Trophoblast cell (in vitro differentiated cells and primary cell): ENCODE data around the gene STAMBPL1.

Source experiments
- DNase-seq, 2 donors: peaks; one replicate each; pipeline ENCODE4 v3.0.0-alpha.2; 2016
- H2AFZ ChIP-seq: 2 replicates; pipeline ENCODE4 v1.6.1; 2013; ENCODE audit warnings: low read length, moderate library complexity, mild to moderate bottlenecking; ENCODE audit not compliant: insufficient read depth, poor library complexity
- H2AK5ac ChIP-seq: 2 replicates; pipeline ENCODE4 v1.6.1; 2013; ENCODE audit warnings: mild to moderate bottlenecking, low read length
- H2BK120ac ChIP-seq: 2 replicates; pipeline ENCODE4 v1.6.1; 2013; ENCODE audit warnings: low read length, mild to moderate bottlenecking, moderate library complexity; ENCODE audit not compliant: insufficient read depth, poor library complexity
- H2BK12ac ChIP-seq: 2 replicates; pipeline ENCODE4 v1.6.1; 2013; ENCODE audit warnings: mild to moderate bottlenecking, low read length, moderate library complexity
- H2BK5ac ChIP-seq: 2 replicates; pipeline ENCODE4 v1.6.1; 2013; ENCODE audit warnings: low read length, low read depth, moderate library complexity, mild to moderate bottlenecking; ENCODE audit not compliant: poor library complexity
- H3K14ac ChIP-seq: 2 replicates; pipeline ENCODE4 v1.6.1; 2013; ENCODE audit warnings: mild to moderate bottlenecking, low read length
- H3K18ac ChIP-seq: 2 replicates; pipeline ENCODE4 v1.6.1; 2013; ENCODE audit warnings: mild to moderate bottlenecking, low read length
- H3K23ac ChIP-seq: 2 replicates; pipeline ENCODE4 v1.6.1; 2013; ENCODE audit warnings: low read length
- H3K27ac ChIP-seq: 2 replicates; pipeline ENCODE4 v1.5.1; 2013; ENCODE audit warnings: low read depth, mild to moderate bottlenecking, inconsistent platforms, low read length, moderate library complexity
- H3K27me3 ChIP-seq: 2 replicates; pipeline ENCODE4 v1.6.1; 2013; ENCODE audit warnings: inconsistent platforms, mild to moderate bottlenecking, low read length, moderate library complexity; ENCODE audit not compliant: insufficient read depth
- H3K36me3 ChIP-seq, 2 experiments: 1 replicate in 1 of 2; 2 replicates in 1 of 2; pipeline ENCODE4 v1.6.1; 2013; ENCODE audit warnings: low read length in 2 of 2, mild to moderate bottlenecking in 2 of 2, moderate library complexity in 1 of 2; ENCODE audit not compliant: insufficient read depth in 2 of 2, control insufficient read depth in 1 of 2
- H3K4ac ChIP-seq: 2 replicates; pipeline ENCODE4 v1.6.1; 2013; ENCODE audit warnings: low read depth, mild to moderate bottlenecking, low read length, moderate library complexity
- H3K4me1 ChIP-seq, 2 experiments: 1 replicate in 1 of 2; 2 replicates in 1 of 2; pipeline ENCODE4 v1.6.1; 2013; ENCODE audit warnings: low read length in 2 of 2, mild to moderate bottlenecking in 2 of 2, moderate library complexity in 1 of 2; ENCODE audit not compliant: insufficient read depth in 2 of 2, control insufficient read depth in 1 of 2
- H3K4me2 ChIP-seq: 2 replicates; pipeline ENCODE4 v1.6.1; 2013; ENCODE audit warnings: inconsistent platforms, mild to moderate bottlenecking, low read length, moderate library complexity
- H3K4me3 ChIP-seq: 2 replicates; pipeline ENCODE4 v1.5.1; 2013; ENCODE audit warnings: mild to moderate bottlenecking, low read depth, low read length, inconsistent platforms
- H3K79me1 ChIP-seq: one replicate; pipeline ENCODE4 v1.6.1; 2013; ENCODE audit warnings: low read length
- H3K79me2 ChIP-seq: 2 replicates; pipeline ENCODE4 v1.6.1; 2013; ENCODE audit warnings: low read length, mild to moderate bottlenecking; ENCODE audit not compliant: control insufficient read depth, insufficient read depth, poor library complexity
- H3K9ac ChIP-seq: 2 replicates; pipeline ENCODE4 v1.6.1; 2013; ENCODE audit warnings: mild to moderate bottlenecking, low read length
- H3K9me3 ChIP-seq: 2 replicates; pipeline ENCODE4 v1.6.1; 2013; ENCODE audit warnings: low read depth, mild to moderate bottlenecking, control low read depth, inconsistent platforms, low read length; ENCODE audit not compliant: insufficient read depth
- H4K12ac ChIP-seq: 2 replicates; pipeline ENCODE4 v1.6.1; 2013; ENCODE audit warnings: low read depth, mild to moderate bottlenecking, low read length, moderate library complexity
- H4K8ac ChIP-seq: 2 replicates; pipeline ENCODE4 v1.6.1; 2013; ENCODE audit warnings: low read depth, mild to moderate bottlenecking, low read length, moderate library complexity
- H4K91ac ChIP-seq: one replicate; pipeline ENCODE4 v1.6.1; 2013; ENCODE audit warnings: low read depth, mild to moderate bottlenecking, low read length, moderate library complexity
- WGBS: extraction: QIAGEN DNeasy Blood & Tissue Kit; methylation state at CpG from one replicate; pipeline ENCODE4 v1.1.7; 2013; ENCODE audit warnings: missing lambda C conversion rate; ENCODE audit not compliant: insufficient read length, insufficient coverage; ENCODE audit errors: extremely low coverage; 5-methylcytosine and 5-hydroxymethylcytosine counted together

The STAMBPL1 gene

DNA sequence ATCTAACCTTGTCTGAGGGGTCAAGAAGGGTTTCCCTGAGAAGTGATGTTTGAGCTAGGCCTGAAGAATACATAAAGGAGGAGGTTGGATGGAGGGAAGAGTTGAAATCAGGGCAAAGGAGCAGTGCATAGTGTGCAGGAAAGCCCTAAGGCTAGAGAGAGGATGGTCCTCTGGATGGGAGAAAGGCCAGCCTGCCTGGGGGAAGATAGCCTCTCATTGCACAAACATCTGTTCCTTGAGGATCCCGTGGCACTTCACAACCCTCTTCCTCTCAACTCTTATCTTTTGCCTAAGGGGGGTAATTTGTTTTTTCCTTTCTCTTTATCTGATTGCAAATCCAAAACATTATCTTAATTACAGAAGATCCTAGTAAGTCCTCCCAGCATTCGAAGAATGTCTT lies 35.7 kb downstream of the STAMBPL1 start:
- Histone ChIP-seq H4K8ac (no peak overlapping the region), H3K23ac (peak overlapping the region; percentile 61), H3K79me1 (no peaks in the 10 kb centered on the region), H3K79me2 (no peaks in the 10 kb centered on the region), H3K9me3 (no peaks in the 10 kb centered on the region), H2BK120ac (no peak overlapping the region), H3K27me3 (no peaks in the 10 kb centered on the region), H3K9ac (no peak overlapping the region), H3K4ac (no peak overlapping the region), H3K36me3 (no peaks in the 10 kb centered on the region), H3K27ac (no peak overlapping the region), H3K4me2 (no peak overlapping the region), H3K18ac (no peak overlapping the region), H2BK12ac (no peak overlapping the region), H2AFZ (no peak overlapping the region), H4K91ac (no peak overlapping the region), H3K14ac (no peak overlapping the region), H2AK5ac (no peak overlapping the region), H3K4me1 (peaks cover 0 to 5% of the 10 kb centered on the region in 2 experiments), H4K12ac (no peak overlapping the region), H3K4me3 (no peak overlapping the region), H2BK5ac (no peak overlapping the region)
- no CpG with 5 or more reads among the region's 2 CpGs for WGBS
- DNase-seq = peak; percentile 88 to 96

DNA sequence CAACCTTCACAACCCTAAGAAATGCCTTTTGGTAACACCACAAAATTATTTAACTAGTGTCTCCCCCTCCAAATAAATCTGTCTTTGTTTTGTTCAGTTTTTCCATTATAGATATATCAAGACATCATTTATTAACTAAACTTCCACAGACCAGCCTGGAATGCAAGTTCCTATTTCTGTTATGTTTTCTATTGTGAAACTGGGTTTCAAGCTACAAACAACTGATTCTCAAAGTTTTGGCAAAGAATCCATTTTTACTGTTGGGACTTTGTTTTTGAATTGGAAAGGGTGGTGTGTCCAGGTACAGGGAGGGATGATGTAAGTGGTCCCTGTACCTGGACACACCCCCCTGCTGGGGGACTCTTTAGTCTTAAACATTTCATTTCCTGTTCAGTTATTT lies 36.2 kb downstream of the STAMBPL1 start:
- no peak overlapping the region for H2BK12ac ChIP-seq
- H3K4me1 ChIP-seq = peaks cover 0 to 5% of the 10 kb centered on the region in 2 experiments
- no peak overlapping the region for H3K18ac ChIP-seq
- H2BK5ac ChIP-seq = no peak overlapping the region
- no peak overlapping the region for H2AK5ac ChIP-seq
- no peak overlapping the region for H4K91ac ChIP-seq
- H3K4me2 ChIP-seq = no peak overlapping the region
- H3K79me1 ChIP-seq = no peaks in the 10 kb centered on the region
- no peaks in the 10 kb centered on the region for H3K36me3 ChIP-seq
- no peaks in the 10 kb centered on the region for H3K27me3 ChIP-seq
- no peaks in the 10 kb centered on the region for H3K9me3 ChIP-seq
- H3K4me3 ChIP-seq = no peak overlapping the region
- H4K8ac ChIP-seq = no peak overlapping the region
- no peak overlapping the region for H4K12ac ChIP-seq
- no peak overlapping the region for H2AFZ ChIP-seq
- no peak overlapping the region for H3K4ac ChIP-seq
- no peaks in the 10 kb centered on the region for H3K79me2 ChIP-seq
- no peak overlapping the region for H3K23ac ChIP-seq
- no peak for DNase-seq
- H3K27ac ChIP-seq = no peak overlapping the region
- H2BK120ac ChIP-seq = no peak overlapping the region
- no peak overlapping the region for H3K9ac ChIP-seq
- no peak overlapping the region for H3K14ac ChIP-seq

DNA sequence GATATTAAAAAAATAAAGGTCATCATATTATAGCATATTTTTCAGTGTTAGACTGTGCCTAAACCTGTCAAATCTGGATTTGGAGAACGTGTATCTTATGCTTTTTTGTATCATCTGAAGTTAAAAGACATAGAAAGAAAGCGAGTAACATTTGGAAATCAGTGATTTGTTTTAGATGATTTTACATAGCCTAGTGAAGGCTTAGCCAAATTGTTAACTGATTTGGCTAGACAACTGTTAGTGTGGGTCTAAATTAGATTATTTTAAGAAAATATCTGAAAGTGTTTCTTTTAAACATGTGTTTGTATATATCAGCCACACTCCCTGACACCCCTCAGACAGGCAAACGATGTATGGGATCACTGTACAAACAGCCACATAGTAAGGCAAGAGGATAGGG lies 36.9 kb downstream of the STAMBPL1 start:
- H3K9ac ChIP-seq = no peak overlapping the region
- whole genome bisulfite sequencing = no CpG with 5 or more reads among the region's 3 CpGs

DNA sequence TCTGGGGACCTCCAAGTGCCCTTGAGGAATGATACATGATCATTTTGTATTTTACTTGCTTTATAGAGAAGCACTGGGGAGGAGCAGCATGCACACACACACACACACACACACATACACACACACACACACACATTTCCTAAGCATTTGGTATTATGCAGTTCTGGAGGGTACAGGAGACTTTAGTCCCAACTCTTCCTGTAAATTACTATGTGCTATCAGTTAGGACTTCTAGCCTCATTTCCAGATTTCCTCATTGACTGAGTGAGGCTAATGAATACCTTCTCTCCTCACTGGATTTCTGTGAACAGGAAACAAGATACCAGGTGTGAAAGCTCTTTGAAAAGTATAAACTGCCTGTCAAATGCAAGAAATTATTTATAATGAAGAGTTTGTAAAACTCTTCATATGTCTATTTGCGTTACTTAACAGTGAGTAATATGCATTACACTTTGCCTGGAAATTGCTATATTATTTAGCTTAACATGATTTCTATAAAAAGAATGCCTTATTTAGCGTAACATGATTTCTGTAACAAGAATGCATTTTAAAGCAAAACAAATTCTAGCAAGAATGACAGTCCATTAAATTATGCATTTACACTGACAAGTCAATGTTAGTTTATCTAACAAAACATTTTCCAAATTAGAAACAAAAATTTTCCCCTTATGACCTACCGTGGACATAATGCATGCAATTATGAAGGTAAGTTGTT lies 38.3 kb downstream of the STAMBPL1 start:
- H3K9ac ChIP-seq = no peak overlapping the region
- H3K23ac ChIP-seq = no peak overlapping the region
- H3K27me3 ChIP-seq = no peaks in the 10 kb centered on the region
- no peak overlapping the region for H3K18ac ChIP-seq
- H3K4ac ChIP-seq = no peak overlapping the region
- H3K4me2 ChIP-seq = no peak overlapping the region
- H4K12ac ChIP-seq = no peak overlapping the region
- H3K79me2 ChIP-seq = no peaks in the 10 kb centered on the region
- no peak overlapping the region for H3K14ac ChIP-seq
- no CpG with 5 or more reads among the region's 3 CpGs for WGBS
- no peak overlapping the region for H2BK12ac ChIP-seq
- H3K27ac ChIP-seq = no peak overlapping the region
- no peak for DNase-seq
- no peak overlapping the region for H2BK5ac ChIP-seq
- H3K4me1 ChIP-seq = peaks cover 0 to 5% of the 10 kb centered on the region in 2 experiments
- no peaks in the 10 kb centered on the region for H3K79me1 ChIP-seq
- no peak overlapping the region for H4K8ac ChIP-seq
- H2BK120ac ChIP-seq = no peak overlapping the region
- H3K4me3 ChIP-seq = no peak overlapping the region
- H3K9me3 ChIP-seq = no peaks in the 10 kb centered on the region
- no peak overlapping the region for H2AFZ ChIP-seq
- no peaks in the 10 kb centered on the region for H3K36me3 ChIP-seq
- no peak overlapping the region for H4K91ac ChIP-seq
- no peak overlapping the region for H2AK5ac ChIP-seq

More for the DNA sequence above, 36.9 kb downstream of the STAMBPL1 start:
- no peak overlapping the region for H3K4me3 ChIP-seq
- H2BK5ac ChIP-seq = no peak overlapping the region
- no peak overlapping the region for H3K14ac ChIP-seq
- no peak overlapping the region for H3K18ac ChIP-seq
- no peaks in the 10 kb centered on the region for H3K27me3 ChIP-seq
- H3K79me1 ChIP-seq = no peaks in the 10 kb centered on the region
- H2AK5ac ChIP-seq = no peak overlapping the region
- H3K4ac ChIP-seq = no peak overlapping the region
- no peak overlapping the region for H4K8ac ChIP-seq
- no peak overlapping the region for H3K4me2 ChIP-seq
- H3K9me3 ChIP-seq = no peaks in the 10 kb centered on the region
- no peak overlapping the region for H3K27ac ChIP-seq
- no peak overlapping the region for H3K23ac ChIP-seq
- no peak overlapping the region for H4K12ac ChIP-seq
- no peaks in the 10 kb centered on the region for H3K79me2 ChIP-seq
- DNase-seq = no peak
- no peak overlapping the region for H2BK12ac ChIP-seq
- peaks cover 0 to 5% of the 10 kb centered on the region in 2 experiments for H3K4me1 ChIP-seq
- no peak overlapping the region for H4K91ac ChIP-seq
- H2BK120ac ChIP-seq = no peak overlapping the region
- no peak overlapping the region for H2AFZ ChIP-seq
- H3K36me3 ChIP-seq = no peaks in the 10 kb centered on the region
